Retinal pigment epithelial cell (primary cell): ENCODE measurements around the gene OPA1.
A peak's percentile ranks its signal among the peaks of the same experiment; 100 is the strongest.
"Not testable (repeated sequence)": the region's sequence is repeated elsewhere in the genome, so short reads cannot be mapped to it uniquely, and the experiment has no call there.

ENCODE experiments used
- DNase-seq: peaks from one replicate; pipeline ENCODE4 v3.0.0-alpha.2; 2010; ENCODE audit warnings: low read depth
- H3K4me3 ChIP-seq: 2 replicates; pipeline ENCODE4 v1.5.1; 2011; ENCODE audit warnings: mild to moderate bottlenecking, low read length, control low read depth, moderate library complexity
- TF ChIP-seq, protein P1 (sequence below): conservative IDR thresholded peaks from 2 replicates; pipeline ENCODE4 v1.5.1; 2011; ENCODE audit warnings: low read depth, low read length, control low read depth, inconsistent platforms

Gene OPA1

DNA sequence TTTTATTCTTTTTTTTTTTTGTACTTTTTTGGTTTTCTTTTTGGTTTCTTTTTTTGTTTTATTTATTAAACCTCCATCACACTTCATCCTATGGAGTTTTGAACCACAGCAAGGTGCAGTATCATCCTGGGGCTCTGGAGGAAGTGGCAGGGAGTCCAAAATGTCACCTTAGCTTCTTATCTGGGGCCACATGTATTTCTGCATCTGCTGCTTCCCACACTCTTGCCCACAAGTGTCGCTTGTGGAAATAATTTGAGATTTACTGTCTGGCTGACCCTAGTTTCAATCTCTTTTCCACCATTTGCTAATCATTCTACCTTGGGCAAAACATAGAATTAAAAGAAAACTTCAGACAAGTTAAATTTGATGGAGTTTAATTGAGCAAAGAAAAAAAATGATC, 6.4 kb downstream of the OPA1 start:
- TF ChIP-seq, protein P1, sequence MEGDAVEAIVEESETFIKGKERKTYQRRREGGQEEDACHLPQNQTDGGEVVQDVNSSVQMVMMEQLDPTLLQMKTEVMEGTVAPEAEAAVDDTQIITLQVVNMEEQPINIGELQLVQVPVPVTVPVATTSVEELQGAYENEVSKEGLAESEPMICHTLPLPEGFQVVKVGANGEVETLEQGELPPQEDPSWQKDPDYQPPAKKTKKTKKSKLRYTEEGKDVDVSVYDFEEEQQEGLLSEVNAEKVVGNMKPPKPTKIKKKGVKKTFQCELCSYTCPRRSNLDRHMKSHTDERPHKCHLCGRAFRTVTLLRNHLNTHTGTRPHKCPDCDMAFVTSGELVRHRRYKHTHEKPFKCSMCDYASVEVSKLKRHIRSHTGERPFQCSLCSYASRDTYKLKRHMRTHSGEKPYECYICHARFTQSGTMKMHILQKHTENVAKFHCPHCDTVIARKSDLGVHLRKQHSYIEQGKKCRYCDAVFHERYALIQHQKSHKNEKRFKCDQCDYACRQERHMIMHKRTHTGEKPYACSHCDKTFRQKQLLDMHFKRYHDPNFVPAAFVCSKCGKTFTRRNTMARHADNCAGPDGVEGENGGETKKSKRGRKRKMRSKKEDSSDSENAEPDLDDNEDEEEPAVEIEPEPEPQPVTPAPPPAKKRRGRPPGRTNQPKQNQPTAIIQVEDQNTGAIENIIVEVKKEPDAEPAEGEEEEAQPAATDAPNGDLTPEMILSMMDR = no peak
- no peak overlapping the region for H3K4me3 ChIP-seq
- DNase-seq = no peak

DNA sequence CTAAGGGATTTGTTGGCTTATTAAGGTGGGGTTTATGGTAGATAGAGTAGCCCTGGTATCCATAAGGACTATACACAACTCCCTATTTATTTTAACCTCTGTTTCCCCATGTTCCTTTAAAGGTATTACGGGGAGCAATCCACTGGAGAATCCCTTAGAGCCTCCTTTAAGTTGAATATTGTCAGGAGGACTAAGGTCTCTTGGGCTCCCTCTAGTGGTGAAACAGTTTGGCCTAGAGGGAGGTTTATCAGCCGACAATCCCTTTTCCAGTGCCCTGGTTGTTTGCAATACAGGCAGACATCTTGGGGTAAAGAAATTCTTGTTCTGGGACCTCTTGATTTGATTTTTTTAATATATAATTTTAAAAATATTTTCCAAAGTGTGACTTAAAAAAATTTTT, 12.9 kb downstream of the OPA1 start:
- TF ChIP-seq, protein P1 = peak; percentile 89
- H3K4me3 ChIP-seq = no peak overlapping the region
- DNase-seq = no peak

GRCh38 chr3:193606892-193607291, 13.9 kb downstream of the OPA1 start:
- DNase-seq = not testable (repeated sequence)

GRCh38 chr3:193610516-193610915, 17.5 kb downstream of the OPA1 start:
- not testable (repeated sequence) for DNase-seq

More at GRCh38 chr3:193606892-193607291, 13.9 kb downstream of the OPA1 start:
- H3K4me3 ChIP-seq = not testable (repeated sequence)

DNA sequence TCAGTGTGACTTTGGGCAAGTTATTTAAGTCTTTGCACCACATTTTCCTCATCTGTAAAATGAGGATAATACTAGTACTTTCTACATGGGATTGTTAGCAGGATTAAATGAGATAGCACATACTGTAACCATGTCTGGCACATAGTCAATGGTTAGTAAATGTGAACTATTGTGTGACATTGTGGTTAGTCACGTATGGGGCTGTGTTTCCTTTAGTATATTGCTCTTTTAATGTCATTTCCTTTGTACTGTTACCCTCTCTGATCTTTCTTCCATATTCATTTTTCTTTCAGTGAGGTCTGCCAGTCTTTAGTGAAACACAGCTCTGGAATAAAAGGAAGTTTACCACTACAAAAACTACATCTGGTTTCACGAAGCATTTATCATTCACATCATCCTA, 21.4 kb downstream of the OPA1 start:
- TF ChIP-seq, protein P1 = no peak
- no peak for DNase-seq
- no peak overlapping the region for H3K4me3 ChIP-seq

More at GRCh38 chr3:193610516-193610915, 17.5 kb downstream of the OPA1 start:
- not testable (repeated sequence) for H3K4me3 ChIP-seq

DNA sequence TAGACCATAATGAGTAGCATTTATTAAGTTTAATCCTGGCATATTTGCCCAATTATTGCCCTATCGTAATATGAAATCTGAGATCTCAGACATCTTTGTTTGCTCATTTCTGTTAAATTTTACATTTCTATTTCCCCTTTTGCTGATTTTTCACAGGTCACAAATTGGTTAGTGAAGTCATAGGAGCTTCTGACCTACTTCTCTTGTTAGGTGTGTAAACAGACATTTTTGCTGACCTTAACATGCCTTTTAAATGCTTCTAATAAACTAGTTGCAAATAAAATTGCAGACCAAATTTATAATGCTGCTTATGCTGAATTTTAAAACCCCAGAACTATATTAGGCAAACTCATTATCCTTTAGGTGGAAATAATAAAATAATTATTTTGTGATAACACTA, 24.6 kb downstream of the OPA1 start:
- TF ChIP-seq, protein P1 = no peak
- DNase-seq = no peak
- no peak overlapping the region for H3K4me3 ChIP-seq

GRCh38 chr3:193620057-193620456, 27.0 kb downstream of the OPA1 start:
- no peak overlapping the region for H3K4me3 ChIP-seq
- TF ChIP-seq, protein P1 = no peak
- DNase-seq = no peak

GRCh38 chr3:193620650-193621049, 27.6 kb downstream of the OPA1 start:
- DNase-seq = no peak
- TF ChIP-seq, protein P1 = no peak
- H3K4me3 ChIP-seq = no peak overlapping the region
